CD14-positive monocyte (primary cell): Measurements from ENCODE around the gene MRPL43. TPM values are rescaled to one million over a fixed set of nuclear protein-coding genes. Genes with fewer than 3 reads are reported as not detected.

ENCODE experiments used
- DNase-seq, 3 donors: peaks; one replicate each; pipeline ENCODE4 v3.0.0-alpha.2; 2011 to 2022
- H2AFZ ChIP-seq: 2 replicates; pipeline ENCODE4 v1.6.0; 2012; ENCODE audit warnings: mild to moderate bottlenecking, low read depth, low read length, inconsistent platforms; ENCODE audit not compliant: insufficient read depth, poor library complexity, severe bottlenecking
- H3K27ac ChIP-seq, 2 donors: 1 replicate in 1 of 2; 2 replicates in 1 of 2; pipeline ENCODE4 v1.5.1; 2012 to 2013; ENCODE audit warnings: low read length in 2 of 2, control low read depth in 1 of 2, inconsistent platforms in 1 of 2, low read depth in 1 of 2, mild to moderate bottlenecking in 1 of 2
- H3K27me3 ChIP-seq, 2 donors: one replicate each; pipeline versions ENCODE4 v1.6.0 to v1.6.1; 2011 to 2013; ENCODE audit warnings: low read length in 2 of 2; ENCODE audit not compliant: control insufficient read depth in 2 of 2, insufficient read depth in 2 of 2
- H3K36me3 ChIP-seq, 2 donors: replicated peaks in 1 of 2; 1 replicate in 1 of 2; 2 replicates in 1 of 2; pipeline versions ENCODE4 v1.5.1 to v1.6.1; 2012 to 2013; ENCODE audit warnings: low read length in 2 of 2, control low read depth in 1 of 2, inconsistent platforms in 1 of 2, mild to moderate bottlenecking in 1 of 2; ENCODE audit not compliant: insufficient read depth in 2 of 2, control insufficient read depth in 1 of 2
- H3K4me1 ChIP-seq, 2 donors: 1 replicate in 1 of 2; 2 replicates in 1 of 2; pipeline versions ENCODE4 v1.5.1 to v1.6.1; 2012 to 2013; ENCODE audit warnings: low read length in 2 of 2, control low read depth in 1 of 2, inconsistent platforms in 1 of 2, mild to moderate bottlenecking in 1 of 2, moderate library complexity in 1 of 2; ENCODE audit not compliant: insufficient read depth in 2 of 2, control insufficient read depth in 1 of 2
- H3K4me2 ChIP-seq: replicated peaks from 2 replicates; pipeline ENCODE3; 2012; ENCODE audit warnings: low read length, moderate library complexity, mild to moderate bottlenecking; ENCODE audit not compliant: poor library complexity, severe bottlenecking; ENCODE audit errors: extremely low read depth
- H3K4me3 ChIP-seq, 3 experiments: fragments of 200-600 bp in 1 of 3; sonication (generic) in 1 of 3; replicated peaks in 1 of 3; 1 replicate in 2 of 3; 2 replicates in 1 of 3; pipeline ENCODE4 v1.5.1; 2011 to 2013; ENCODE audit warnings: low read length in 3 of 3, mild to moderate bottlenecking in 3 of 3, control low read depth in 2 of 3, low read depth in 2 of 3, inconsistent platforms in 1 of 3, moderate library complexity in 1 of 3
- H3K79me2 ChIP-seq: 2 replicates; pipeline ENCODE4 v1.6.0; 2012; ENCODE audit warnings: mild to moderate bottlenecking, control low read depth, inconsistent platforms, low read length, moderate library complexity; ENCODE audit not compliant: insufficient read depth
- H3K9ac ChIP-seq: 2 replicates; pipeline ENCODE4 v1.6.0; 2017; ENCODE audit warnings: low read length, mild to moderate bottlenecking; ENCODE audit not compliant: insufficient read depth, poor library complexity, severe bottlenecking
- H3K9me3 ChIP-seq, 2 donors: replicated peaks in 1 of 2; 1 replicate in 1 of 2; 2 replicates in 1 of 2; pipeline versions ENCODE4 v1.5.1 to v1.6.1; 2012 to 2013; ENCODE audit warnings: low read length in 2 of 2, control low read depth in 1 of 2; ENCODE audit not compliant: control insufficient read depth in 1 of 2, insufficient read depth in 1 of 2
- H4K20me1 ChIP-seq: 2 replicates; pipeline ENCODE4 v1.6.0; 2012; ENCODE audit warnings: mild to moderate bottlenecking, low read length, control low read depth, moderate library complexity; ENCODE audit not compliant: insufficient read depth
- H3K27ac Mint-ChIP-seq, 7 donors: one replicate each; pipeline ENCODE4 v1.8.0; 2020; ENCODE audit warnings: mild to moderate bottlenecking in 7 of 7, mixed read lengths in 7 of 7, moderate library complexity in 6 of 7, inconsistent platforms in 2 of 7
- H3K27me3 Mint-ChIP-seq, 3 donors: one replicate each; pipeline ENCODE4 v1.8.0; 2021 to 2022; ENCODE audit warnings: low read depth in 3 of 3, mild to moderate bottlenecking in 3 of 3, mixed read lengths in 3 of 3, moderate library complexity in 3 of 3, inconsistent platforms in 1 of 3
- H3K36me3 Mint-ChIP-seq, 2 donors: one replicate each; pipeline ENCODE4 v1.8.0; 2020; ENCODE audit warnings: mixed read lengths in 2 of 2, inconsistent platforms in 1 of 2, mild to moderate bottlenecking in 1 of 2
- H3K4me1 Mint-ChIP-seq: one replicate; pipeline ENCODE4 v1.8.0; 2020; ENCODE audit warnings: mild to moderate bottlenecking, mixed read lengths
- H3K4me3 Mint-ChIP-seq, 2 donors: one replicate each; pipeline ENCODE4 v1.8.0; 2020; ENCODE audit warnings: mild to moderate bottlenecking in 2 of 2, mixed read lengths in 2 of 2, moderate library complexity in 1 of 2
- H3K9me3 Mint-ChIP-seq, 7 donors: one replicate each; pipeline ENCODE4 v1.8.0; 2020 to 2022; ENCODE audit warnings: mixed read lengths in 7 of 7, mild to moderate bottlenecking in 6 of 7, moderate library complexity in 6 of 7, inconsistent platforms in 2 of 7
- CTCF ChIP-seq: fragments of 200-600 bp; IDR thresholded peaks from one replicate; pipeline ENCODE4 v1.8.0; 2022; ENCODE audit warnings: antibody characterized with exemption, mild to moderate bottlenecking
- WGBS: methylation state at CpG from one replicate; pipeline ENCODE4 v1.1.5; 2013; ENCODE audit warnings: missing lambda C conversion rate; ENCODE audit not compliant: insufficient coverage; 5-methylcytosine and 5-hydroxymethylcytosine counted together
- intact Hi-C, 2 donors: fragments of 100-400 bp; cut with micrococcal nuclease; formaldehyde crosslinking; loops; one replicate each; pipeline versions ENCODE4 v1.15.0 to v1.15.1; 2023
- polyA plus RNA-seq, 3 donors: library from polyadenylated mRNA; depleted of rRNA in 1 of 3; unstranded in 2 of 3; stranded (reverse) in 1 of 3; fragments of 300-500 nt in 2 of 3; fragments of >200 nt in 1 of 3; fragmentation: Illumina TruSeq in 2 of 3; gene quantifications; 1 replicate in 2 of 3; 2 replicates in 1 of 3; pipeline ENCODE4 v1.2.3, GENCODE V29; 2012 to 2021

Gene MRPL43
- polyA plus RNA-seq, 3 donors, result 69.5 to 123 (median 98.0) TPM

GRCh38 chr10:101016814-101017213 lies 29.5 kb upstream of the MRPL43 start:
- H3K27me3 ChIP-seq, result peaks cover 0 to 5% of the 10 kb centered on the region in 2 donors
- intact Hi-C loops, result no loop called here
- H4K20me1 ChIP-seq, result no peaks in the 10 kb centered on the region
- Mint-ChIP-seq H3K9me3 (peaks cover 0 to 3% (median 2%) of the 10 kb centered on the region in 7 donors), H3K27ac (no peak overlapping the region), H3K4me3 (peak overlapping the region in 1 of 2 donors; percentile 42), H3K27me3 (peaks cover 21 to 38% (median 28%) of the 10 kb centered on the region in 3 donors), H3K4me1 (peaks cover 45% of the 10 kb centered on the region), H3K36me3 (no peaks in the 10 kb centered on the region)
- no peak overlapping the region for H2AFZ ChIP-seq
- WGBS, result 89% methylated on average over 5 of the region's 5 CpGs
- H3K9ac ChIP-seq, result no peak overlapping the region
- H3K79me2 ChIP-seq, result no peaks in the 10 kb centered on the region
- no peak overlapping the region for H3K27ac ChIP-seq
- no peak for DNase-seq
- H3K9me3 ChIP-seq, result no peaks in the 10 kb centered on the region
- no peak overlapping the region for H3K4me3 ChIP-seq
- TF ChIP-seq CTCF, result no peak
- no peak overlapping the region for H3K4me2 ChIP-seq
- peaks cover 27 to 31% of the 10 kb centered on the region in 2 donors for H3K4me1 ChIP-seq
- no peaks in the 10 kb centered on the region for H3K36me3 ChIP-seq

- H3K36me3 ChIP-seq, result no peaks in the 10 kb centered on the region
- no peak overlapping the region for H3K9ac ChIP-seq
- intact Hi-C loops, result no loop called here
- no peak overlapping the region for H3K27ac ChIP-seq
- H3K27me3 Mint-ChIP-seq, result peaks cover 21 to 38% (median 27%) of the 10 kb centered on the region in 3 donors
- peaks cover 0 to 3% (median 2%) of the 10 kb centered on the region in 7 donors for H3K9me3 Mint-ChIP-seq
- H3K27ac Mint-ChIP-seq, result peak overlapping the region in 1 of 7 donors; percentile 2
- H3K4me3 ChIP-seq, result no peak overlapping the region
- TF ChIP-seq CTCF, result no peak
- H3K27me3 ChIP-seq, result peaks cover 0 to 5% of the 10 kb centered on the region in 2 donors
- no peaks in the 10 kb centered on the region for H3K79me2 ChIP-seq
- H3K4me2 ChIP-seq, result no peak overlapping the region
- H3K9me3 ChIP-seq, result no peaks in the 10 kb centered on the region
- no peak overlapping the region for H3K4me3 Mint-ChIP-seq
- no peaks in the 10 kb centered on the region for H3K36me3 Mint-ChIP-seq
- DNase-seq, result no peak
- H2AFZ ChIP-seq, result no peak overlapping the region
- no peaks in the 10 kb centered on the region for H4K20me1 ChIP-seq
- peaks cover 27 to 28% of the 10 kb centered on the region in 2 donors for H3K4me1 ChIP-seq
- H3K4me1 Mint-ChIP-seq, result peaks cover 41% of the 10 kb centered on the region
- WGBS, result 95% methylated on average over 5 of the region's 8 CpGs
Measured at GRCh38 chr10:101015582-101015973, 28.3 kb upstream of the MRPL43 start.
